Transverse colon (tissue), 1 donor: ENCODE results near the gene HBG1.

Source experiments
- EP300 ChIP-seq: sonication (generic); formaldehyde crosslinking; IDR thresholded peaks from one replicate; pipeline ENCODE4 v1.6.1; 2017; ENCODE audit warnings: antibody characterized with exemption, low read depth
- POLR2A ChIP-seq: fragments of 450-650 bp; IDR thresholded peaks from one replicate; pipeline ENCODE4 v1.6.1; 2016; ENCODE audit warnings: antibody characterized with exemption, mild to moderate bottlenecking, moderate library complexity

- TF ChIP-seq POLR2A, result no peak
- no peak for TF ChIP-seq EP300
Observed at GRCh38 chr11:5204787-5205186, 44.9 kb downstream of the HBG1 start.
